Measurements from ENCODE around the gene PATL1.
"Not testable (repeated sequence)": the region's sequence is repeated elsewhere in the genome, so short reads cannot be mapped to it uniquely, and the experiment has no call there.

DNA sequence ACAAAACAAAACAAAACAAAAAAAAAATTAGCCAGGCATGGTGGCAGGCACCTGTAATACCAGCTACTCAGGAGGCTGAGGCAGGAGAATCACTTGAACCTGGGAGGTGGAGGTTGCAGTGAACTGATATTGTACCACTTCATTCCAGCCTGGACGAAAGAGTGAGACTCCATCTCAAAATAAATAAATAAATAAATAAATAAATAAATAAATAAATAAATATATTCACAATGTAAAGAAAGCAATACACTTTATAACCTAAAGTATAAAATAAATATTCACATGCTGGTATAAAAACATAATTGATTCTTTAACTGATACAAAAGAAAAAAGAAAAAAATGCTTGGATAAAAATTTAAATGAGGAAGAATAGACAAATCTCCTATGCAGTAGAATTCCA lies 34.7 kb upstream of the PATL1 start:
- TF ChIP-seq GLIS3 (CRISPR knock-in tag; IDR thresholded peaks at IDR 0.05); ISL1 (CRISPR knock-in tag; IDR thresholded peaks at IDR 0.05); SNAI2 (CRISPR knock-in tag; IDR thresholded peaks at IDR 0.05); ZFP30 (CRISPR knock-in tag; IDR thresholded peaks at IDR 0.05); TOX (CRISPR knock-in tag; IDR thresholded peaks at IDR 0.05; ENCODE audit: borderline replicate concordance); ARNTL (CRISPR knock-in tag; IDR thresholded peaks at IDR 0.05; ENCODE audit: borderline replicate concordance, low read depth); ZFP3 (CRISPR knock-in tag; IDR thresholded peaks at IDR 0.05); BACH2 (CRISPR knock-in tag; IDR thresholded peaks at IDR 0.05; ENCODE audit: borderline replicate concordance): not testable (repeated sequence)
- TF ChIP-seq, protein P1, sequence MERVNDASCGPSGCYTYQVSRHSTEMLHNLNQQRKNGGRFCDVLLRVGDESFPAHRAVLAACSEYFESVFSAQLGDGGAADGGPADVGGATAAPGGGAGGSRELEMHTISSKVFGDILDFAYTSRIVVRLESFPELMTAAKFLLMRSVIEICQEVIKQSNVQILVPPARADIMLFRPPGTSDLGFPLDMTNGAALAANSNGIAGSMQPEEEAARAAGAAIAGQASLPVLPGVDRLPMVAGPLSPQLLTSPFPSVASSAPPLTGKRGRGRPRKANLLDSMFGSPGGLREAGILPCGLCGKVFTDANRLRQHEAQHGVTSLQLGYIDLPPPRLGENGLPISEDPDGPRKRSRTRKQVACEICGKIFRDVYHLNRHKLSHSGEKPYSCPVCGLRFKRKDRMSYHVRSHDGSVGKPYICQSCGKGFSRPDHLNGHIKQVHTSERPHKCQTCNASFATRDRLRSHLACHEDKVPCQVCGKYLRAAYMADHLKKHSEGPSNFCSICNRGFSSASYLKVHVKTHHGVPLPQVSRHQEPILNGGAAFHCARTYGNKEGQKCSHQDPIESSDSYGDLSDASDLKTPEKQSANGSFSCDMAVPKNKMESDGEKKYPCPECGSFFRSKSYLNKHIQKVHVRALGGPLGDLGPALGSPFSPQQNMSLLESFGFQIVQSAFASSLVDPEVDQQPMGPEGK (CRISPR knock-in tag; IDR thresholded peaks at IDR 0.05; ENCODE audit: borderline replicate concordance), result not testable (repeated sequence)
